Karpas-422 (cell line): ENCODE measurements around the gene ZNF579. TPM values are rescaled to one million over a fixed set of nuclear protein-coding genes. Genes with fewer than 3 reads are reported as not detected.

Experiments used
- DNase-seq: peaks from one replicate; pipeline ENCODE4 v3.0.0-alpha.2; 2015
- H2AFZ ChIP-seq: fragments of 200-600 bp; sonication (generic); 2 replicates; pipeline ENCODE4 v1.6.1; 2014; ENCODE audit warnings: antibody characterized with exemption, low read length, mixed read lengths
- H3K27ac ChIP-seq: fragments of 200-600 bp; sonication (generic); 2 replicates; pipeline ENCODE4 v1.5.1; 2014; ENCODE audit warnings: mild to moderate bottlenecking, low read length, moderate library complexity
- H3K27me3 ChIP-seq: fragments of 200-600 bp; sonication (generic); 2 replicates; pipeline ENCODE4 v1.6.1; 2014; ENCODE audit warnings: low read length, mixed read lengths
- H3K36me3 ChIP-seq: fragments of 200-600 bp; sonication (generic); 2 replicates; pipeline ENCODE4 v1.6.1; 2014; ENCODE audit warnings: low read length, mixed read lengths; ENCODE audit not compliant: insufficient read depth
- H3K4me1 ChIP-seq: fragments of 200-600 bp; sonication (generic); 2 replicates; pipeline ENCODE4 v1.6.1; 2014; ENCODE audit warnings: mild to moderate bottlenecking, low read length, mixed read lengths
- H3K4me2 ChIP-seq: fragments of 200-600 bp; sonication (generic); 2 replicates; pipeline ENCODE4 v1.6.1; 2014; ENCODE audit warnings: low read length, low read depth, mild to moderate bottlenecking; ENCODE audit not compliant: poor library complexity, severe bottlenecking
- H3K4me3 ChIP-seq: fragments of 200-600 bp; sonication (generic); 2 replicates; pipeline ENCODE4 v1.5.1; 2014; ENCODE audit warnings: mild to moderate bottlenecking, antibody characterized with exemption, low read length, mixed read lengths
- H3K79me2 ChIP-seq: fragments of 200-600 bp; sonication (generic); 2 replicates; pipeline ENCODE4 v1.6.1; 2014; ENCODE audit warnings: mild to moderate bottlenecking, low read length, mixed read lengths
- H3K9ac ChIP-seq: fragments of 200-600 bp; sonication (generic); 2 replicates; pipeline ENCODE4 v1.6.0; 2014; ENCODE audit warnings: low read length
- H3K9me2 ChIP-seq: fragments of 200-600 bp; sonication (generic), shearing (Covaris generic); replicated peaks from 2 replicates; pipeline ENCODE4 v1.6.0; 2014; ENCODE audit warnings: mild to moderate bottlenecking, low read length, moderate library complexity; ENCODE audit not compliant: insufficient read depth
- H3K9me3 ChIP-seq: fragments of 300-700, 200-600 bp; sonication (generic); 2 replicates; pipeline ENCODE4 v1.6.1; 2014; ENCODE audit warnings: low read length, mixed read lengths
- H4K20me1 ChIP-seq: fragments of 200-600 bp; sonication (generic); 2 replicates; pipeline ENCODE4 v1.6.1; 2014; ENCODE audit warnings: mild to moderate bottlenecking, antibody characterized with exemption, low read length, low read depth; ENCODE audit not compliant: insufficient read depth
- total RNA-seq: library from RNA; depleted of rRNA; stranded (reverse); fragments of >200 nt; shearing (Covaris generic); gene quantifications from 2 replicates; pipeline ENCODE4 v1.2.3, GENCODE V29; 2014; ENCODE audit warnings: low replicate concordance; rRNA removed

ZNF579 gene, protein sequence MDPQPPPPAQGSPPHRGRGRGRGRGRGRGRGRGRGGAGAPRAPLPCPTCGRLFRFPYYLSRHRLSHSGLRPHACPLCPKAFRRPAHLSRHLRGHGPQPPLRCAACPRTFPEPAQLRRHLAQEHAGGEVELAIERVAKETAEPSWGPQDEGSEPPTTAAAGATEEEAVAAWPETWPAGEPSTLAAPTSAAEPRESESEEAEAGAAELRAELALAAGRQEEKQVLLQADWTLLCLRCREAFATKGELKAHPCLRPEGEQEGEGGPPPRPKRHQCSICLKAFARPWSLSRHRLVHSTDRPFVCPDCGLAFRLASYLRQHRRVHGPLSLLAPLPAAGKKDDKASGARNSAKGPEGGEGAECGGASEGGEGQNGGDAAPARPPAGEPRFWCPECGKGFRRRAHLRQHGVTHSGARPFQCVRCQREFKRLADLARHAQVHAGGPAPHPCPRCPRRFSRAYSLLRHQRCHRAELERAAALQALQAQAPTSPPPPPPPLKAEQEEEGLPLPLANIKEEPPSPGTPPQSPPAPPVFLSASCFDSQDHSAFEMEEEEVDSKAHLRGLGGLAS
- total RNA-seq, result 5.0 and 8.5 TPM in 2 replicates

DNA sequence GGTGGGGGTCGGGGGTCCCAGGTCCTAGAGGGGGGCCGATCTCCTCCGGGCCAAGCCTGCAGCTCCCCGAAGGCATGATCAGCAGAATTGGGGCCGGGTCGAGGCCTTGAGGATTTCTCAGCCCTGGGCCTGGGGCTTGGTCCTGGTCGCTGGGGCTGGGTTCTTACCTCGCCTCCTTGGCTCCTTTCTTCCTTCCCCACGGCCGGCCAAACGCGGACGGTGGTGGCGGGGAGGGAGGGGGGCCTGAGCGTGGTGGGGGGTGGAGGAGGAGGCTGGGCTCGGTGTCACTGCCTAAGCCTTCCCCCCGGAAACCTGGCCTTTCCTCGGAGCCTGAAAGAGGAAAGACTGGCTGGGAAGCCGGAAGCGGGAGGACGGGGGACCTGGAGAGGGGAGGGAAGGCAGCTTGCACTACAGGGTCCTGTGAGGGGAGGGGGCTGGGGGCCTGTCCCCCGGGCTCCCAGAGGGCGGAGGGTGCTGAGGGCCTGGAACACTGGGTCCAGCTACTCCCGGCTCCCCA is at the start of gene ZNF579:
Gene ZNF579 (minus strand): TSS at position 221 of the 517 bp plus-strand sequence. CDS start 1,209 bp downstream, outside the sequence.
- peak; percentile 97 for DNase-seq
- peak within 1 kb of the TSS; percentile 90 for H3K4me3 ChIP-seq
- H3K79me2 ChIP-seq, result peaks cover 18% of the 10 kb centered on the region
- peak within 1 kb of the TSS; percentile 74; the same call in 1 of the 2 replicates for H2AFZ ChIP-seq
- no peaks in the 10 kb centered on the region for H3K27me3 ChIP-seq
- peaks cover 17% of the 10 kb centered on the region for H3K4me1 ChIP-seq
- H3K9me3 ChIP-seq, result no peaks in the 10 kb centered on the region
- H4K20me1 ChIP-seq, result peaks cover 14% of the 10 kb centered on the region
- H3K36me3 ChIP-seq, result peaks cover 6% of the 10 kb centered on the region; the same call in 1 of the 2 replicates
- H3K4me2 ChIP-seq, result peak within 1 kb of the TSS; percentile 78
- H3K27ac ChIP-seq, result peak within 1 kb of the TSS; percentile 67
- no peaks in the 10 kb centered on the region for H3K9me2 ChIP-seq
- H3K9ac ChIP-seq, result peak within 1 kb of the TSS; percentile 98

GRCh38 chr19:55626350-55626749 is 45.7 kb upstream of the ZNF579 start:
- H3K4me1 ChIP-seq, result peaks cover 7% of the 10 kb centered on the region
- no peaks in the 10 kb centered on the region for H3K79me2 ChIP-seq

GRCh38 chr19:55625004-55625326 is 44.3 kb upstream of the ZNF579 start:
- H4K20me1 ChIP-seq, result no peaks in the 10 kb centered on the region
- DNase-seq, result no peak
- H3K27me3 ChIP-seq, result no peaks in the 10 kb centered on the region
- no peaks in the 10 kb centered on the region for H3K9me2 ChIP-seq
- peak overlapping the region; percentile 71 for H3K4me3 ChIP-seq
- H3K27ac ChIP-seq, result no peak overlapping the region
- peak overlapping the region; percentile 93 for H2AFZ ChIP-seq
- H3K36me3 ChIP-seq, result no peaks in the 10 kb centered on the region
- H3K4me1 ChIP-seq, result peaks cover 13% of the 10 kb centered on the region
- H3K4me2 ChIP-seq, result peak overlapping the region; percentile 75
- H3K79me2 ChIP-seq, result no peaks in the 10 kb centered on the region
- H3K9ac ChIP-seq, result peak overlapping the region; percentile 80
- no peaks in the 10 kb centered on the region for H3K9me3 ChIP-seq

More at GRCh38 chr19:55626350-55626749, 45.7 kb upstream of the ZNF579 start:
- Histone ChIP-seq H3K9ac (no peak overlapping the region), H3K27ac (no peak overlapping the region), H3K9me3 (no peaks in the 10 kb centered on the region), H2AFZ (no peak overlapping the region), H3K4me3 (no peak overlapping the region), H3K36me3 (no peaks in the 10 kb centered on the region), H4K20me1 (no peaks in the 10 kb centered on the region), H3K27me3 (no peaks in the 10 kb centered on the region), H3K9me2 (no peaks in the 10 kb centered on the region), H3K4me2 (no peak overlapping the region)
- DNase-seq, result no peak

GRCh38 chr19:55624109-55625003 is 43.7 kb upstream of the ZNF579 start, which contains the start of gene ZNF784:
Gene ZNF784, minus strand, starts transcription at chr19:55624566. Its CDS starts 5 bp downstream, at chr19:55624561.
- H3K4me1 ChIP-seq, result peaks cover 19% of the 10 kb centered on the region
- no peaks in the 10 kb centered on the region for H3K9me3 ChIP-seq
- no peaks in the 10 kb centered on the region for H3K9me2 ChIP-seq
- peak within 1 kb of the TSS; percentile 80 for H3K9ac ChIP-seq
- H2AFZ ChIP-seq, result peak within 1 kb of the TSS; percentile 93
- peak within 1 kb of the TSS; percentile 75 for H3K4me2 ChIP-seq
- H4K20me1 ChIP-seq, result no peaks in the 10 kb centered on the region
- peaks cover 3% of the 10 kb centered on the region; the same call in 1 of the 2 replicates for H3K36me3 ChIP-seq
- DNase-seq, result peak; percentile 99
- H3K79me2 ChIP-seq, result no peaks in the 10 kb centered on the region
- H3K27ac ChIP-seq, result peak within 1 kb of the TSS; percentile 73
- H3K4me3 ChIP-seq, result peak within 1 kb of the TSS; percentile 71
- no peaks in the 10 kb centered on the region for H3K27me3 ChIP-seq

DNA sequence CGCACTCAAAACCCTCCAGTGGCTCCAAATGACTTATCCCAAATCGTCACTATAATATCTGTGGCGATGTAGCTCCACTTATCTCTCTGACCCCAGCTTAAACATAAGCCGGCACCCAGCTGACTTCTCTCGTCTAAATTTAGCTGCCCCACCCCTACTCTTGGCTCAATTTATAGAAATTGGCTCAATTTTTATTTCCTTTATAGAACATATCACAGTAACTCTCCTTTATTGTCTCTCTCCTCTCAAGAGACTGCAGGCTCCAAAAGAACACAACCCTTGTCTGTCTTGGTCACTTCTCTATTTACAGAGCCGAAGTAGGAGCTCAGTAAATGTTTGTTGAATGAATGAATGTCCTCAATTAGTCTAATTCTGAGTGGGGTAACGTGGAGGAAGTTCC is 42.9 kb upstream of the ZNF579 start:
- H3K4me2 ChIP-seq, result no peak overlapping the region
- peak overlapping the region; percentile 31; the same call in 1 of the 2 replicates for H3K4me3 ChIP-seq
- peaks cover 20% of the 10 kb centered on the region for H3K4me1 ChIP-seq
- no peaks in the 10 kb centered on the region for H3K9me2 ChIP-seq
- DNase-seq, result no peak
- no peaks in the 10 kb centered on the region for H4K20me1 ChIP-seq
- no peak overlapping the region for H3K9ac ChIP-seq
- no peaks in the 10 kb centered on the region for H3K79me2 ChIP-seq
- no peaks in the 10 kb centered on the region for H3K27me3 ChIP-seq
- no peaks in the 10 kb centered on the region for H3K9me3 ChIP-seq
- H3K27ac ChIP-seq, result no peak overlapping the region
- no peak overlapping the region for H2AFZ ChIP-seq
- peaks cover 3% of the 10 kb centered on the region; the same call in 1 of the 2 replicates for H3K36me3 ChIP-seq

GRCh38 chr19:55623130-55623529 is 42.5 kb upstream of the ZNF579 start:
- Histone ChIP-seq H3K9me3 (no peaks in the 10 kb centered on the region), H3K4me1 (peaks cover 20% of the 10 kb centered on the region), H3K9ac (no peak overlapping the region), H3K4me3 (no peak overlapping the region), H3K27ac (no peak overlapping the region), H3K9me2 (no peaks in the 10 kb centered on the region), H3K36me3 (peaks cover 3% of the 10 kb centered on the region; the same call in 1 of the 2 replicates), H4K20me1 (no peaks in the 10 kb centered on the region), H3K4me2 (no peak overlapping the region), H3K79me2 (no peaks in the 10 kb centered on the region), H2AFZ (no peak overlapping the region), H3K27me3 (no peaks in the 10 kb centered on the region)
- no peak for DNase-seq

DNA sequence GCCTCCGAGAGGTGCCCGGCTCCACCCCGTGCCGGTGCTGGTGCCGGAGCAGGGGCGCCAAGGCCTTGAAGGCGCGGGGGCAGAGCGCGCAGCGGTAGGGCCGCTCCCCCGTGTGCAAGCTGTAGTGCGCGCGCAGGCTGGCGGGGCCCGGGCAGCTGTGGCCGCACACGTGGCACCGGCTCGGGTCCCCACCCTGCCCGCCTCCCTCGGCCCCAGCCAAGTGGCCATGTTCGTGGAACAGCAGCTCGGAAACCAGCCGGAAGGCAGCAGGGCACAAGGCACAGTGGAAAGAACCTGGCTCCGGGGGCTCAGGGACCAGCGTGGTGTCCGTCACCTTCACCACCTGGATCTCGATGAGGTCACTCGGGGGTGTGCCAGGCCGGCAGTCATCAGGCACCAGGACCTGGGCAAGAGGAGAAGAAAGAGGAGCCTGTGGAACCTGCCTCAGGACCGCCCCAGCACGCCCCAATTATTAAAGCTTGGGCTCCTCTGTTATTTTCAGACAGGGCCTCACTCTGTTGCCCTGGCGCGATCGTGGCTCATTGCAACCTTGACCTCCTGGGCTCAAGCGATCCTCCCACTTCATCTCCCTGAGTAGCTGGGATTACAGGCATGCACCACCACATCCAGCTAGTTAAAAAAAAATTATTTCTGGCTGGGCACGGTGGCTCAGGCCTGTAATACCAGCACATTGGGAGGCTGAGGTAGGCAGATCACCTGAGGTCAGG is 41.8 kb upstream of the ZNF579 start:
- H3K9me3 ChIP-seq, result no peaks in the 10 kb centered on the region
- H3K4me1 ChIP-seq, result peaks cover 20% of the 10 kb centered on the region
- no peak for DNase-seq
- no peak overlapping the region for H3K4me3 ChIP-seq
- H3K9ac ChIP-seq, result no peak overlapping the region
- no peaks in the 10 kb centered on the region for H3K79me2 ChIP-seq
- H3K27me3 ChIP-seq, result no peaks in the 10 kb centered on the region
- no peaks in the 10 kb centered on the region for H3K9me2 ChIP-seq
- H4K20me1 ChIP-seq, result no peaks in the 10 kb centered on the region
- H2AFZ ChIP-seq, result no peak overlapping the region
- no peak overlapping the region for H3K4me2 ChIP-seq
- no peak overlapping the region for H3K27ac ChIP-seq
- H3K36me3 ChIP-seq, result peaks cover 3% of the 10 kb centered on the region; the same call in 1 of the 2 replicates
